Measurements from ENCODE around the gene SFMBT2. TPM values are rescaled to one million over a fixed set of nuclear protein-coding genes. Genes with fewer than 3 reads are reported as not detected.

The SFMBT2 gene
- total and polyA plus RNA-seq, 10 of the 15 experiments (the other 5 are each of a cell fraction or from before 2014, with no cell fraction given), result 2.8 to 29.6 (median 15.1) TPM

GRCh38 chr10:7279303-7279702 is 131.5 kb downstream of the SFMBT2 start:
- Histone ChIP-seq H3K9ac (ENCODE audit: control insufficient read depth, insufficient read depth, low read length) (no peak overlapping the region), H3K36me3 (ENCODE audit: control insufficient read depth in 2 of 2, insufficient read depth in 2 of 2, low read length in 1 of 2) (peaks cover 9 to 16% of the 10 kb centered on the region in 2 experiments; a peak in 3 of 4 replicates), H3K4me2 (ENCODE audit: control insufficient read depth, insufficient read depth) (no peak overlapping the region), H3K4me3 (no peak overlapping the region), H2AFZ (ENCODE audit: control insufficient read depth, low read depth, low read length) (no peak overlapping the region), H4K20me1 (ENCODE audit: control insufficient read depth, insufficient read depth) (peaks cover 2% of the 10 kb centered on the region; the same call in 1 of the 2 replicates), H3K79me2 (ENCODE audit: control insufficient read depth, insufficient read depth, low read length) (peaks cover 5% of the 10 kb centered on the region), H3K4me1 (ENCODE audit: control insufficient read depth, insufficient read depth, low read length) (no peaks in the 10 kb centered on the region), H3K27me3 (replicated peaks in 1 of 2; ENCODE audit: control insufficient read depth in 2 of 2, insufficient read depth in 2 of 2, low read length in 1 of 2) (no peaks in the 10 kb centered on the region), H3K9me3 (replicated peaks; ENCODE audit: control insufficient read depth, insufficient read depth, low read length) (no peaks in the 10 kb centered on the region), H3K27ac (ENCODE audit: control insufficient read depth, insufficient read depth) (no peak overlapping the region)
- intact Hi-C loops (cut with micrococcal nuclease; ENCODE audit: unreplicated experiment), result no loop called here
- ATAC-seq, result no peak
- ChIA-PET CTCF (no interaction called here), POLR2A (no interaction called here), RAD21 (ENCODE audit: unreplicated experiment) (no interaction called here), SMC1A (ENCODE audit: uncharacterized antibody, unreplicated experiment) (interaction anchor here (0.6 kb wide), 1 partner anchor 334 kb away, joined by 4 read pairs; no protein-coding TSS in a partner anchor)
- 89% methylated on average over 5 of the region's 5 CpGs for WGBS (ENCODE audit: insufficient coverage, insufficient replicate concordance, low lambda C conversion rate, missing lambda C conversion rate)
- no TSS peak for BruUV-seq (replicated peaks)
- in situ Hi-C loops (cut with MboI), result no loop called here
- TF ChIP-seq YBX1 (IDR thresholded peaks at IDR 0.05) (no peak), ZZZ3 (IDR thresholded peaks at IDR 0.05; ENCODE audit: control insufficient read depth, insufficient read length, low read depth) (no peak), KAT2A (conservative IDR thresholded peaks at IDR 0.05; ENCODE audit: control insufficient read depth, low read depth, low read length) (no peak), CBX5 (IDR thresholded peaks at IDR 0.05; ENCODE audit: low read depth) (no peak), FOS (IDR thresholded peaks at IDR 0.05; ENCODE audit: borderline replicate concordance, extremely low read depth, insufficient read length) (no peak), SMC3 (IDR thresholded peaks at IDR 0.05; ENCODE audit: borderline replicate concordance, low read length) (no peak), CREM (IDR thresholded peaks at IDR 0.05; ENCODE audit: low read depth) (no peak), EGR1 (IDR thresholded peaks at IDR 0.05; ENCODE audit: borderline replicate concordance in 1 of 2, low read depth in 2 of 2, low read length in 2 of 2) (no peak), HDGF (IDR thresholded peaks at IDR 0.05) (no peak), EED (IDR thresholded peaks at IDR 0.05; ENCODE audit: low read depth) (no peak), YY1 (IDR thresholded peaks at IDR 0.05; ENCODE audit: low read depth, low read length) (no peak), SRF (IDR thresholded peaks at IDR 0.05; ENCODE audit: low read depth in 2 of 2, low read length in 2 of 2) (no peak), TAF1 (IDR thresholded peaks at IDR 0.05; ENCODE audit: borderline replicate concordance, low read depth, low read length) (no peak), CREB1 (IDR thresholded peaks at IDR 0.05; ENCODE audit: low read depth) (no peak), ZSCAN29 (IDR thresholded peaks at IDR 0.05) (no peak), SIX5 (IDR thresholded peaks at IDR 0.05; ENCODE audit: low read depth, low read length, severe bottlenecking) (no peak), CEBPZ (IDR thresholded peaks at IDR 0.05; ENCODE audit: low read depth, low read length) (no peak), KLF5 (IDR thresholded peaks at IDR 0.05; ENCODE audit: partially characterized antibody) (no peak)
- no peak for FAIRE-seq
- DNase-seq (ENCODE audit: low read depth, low spot score), result no peak
